ENCODE measurements around the gene CHRNB2.

Gene CHRNB2

DNA sequence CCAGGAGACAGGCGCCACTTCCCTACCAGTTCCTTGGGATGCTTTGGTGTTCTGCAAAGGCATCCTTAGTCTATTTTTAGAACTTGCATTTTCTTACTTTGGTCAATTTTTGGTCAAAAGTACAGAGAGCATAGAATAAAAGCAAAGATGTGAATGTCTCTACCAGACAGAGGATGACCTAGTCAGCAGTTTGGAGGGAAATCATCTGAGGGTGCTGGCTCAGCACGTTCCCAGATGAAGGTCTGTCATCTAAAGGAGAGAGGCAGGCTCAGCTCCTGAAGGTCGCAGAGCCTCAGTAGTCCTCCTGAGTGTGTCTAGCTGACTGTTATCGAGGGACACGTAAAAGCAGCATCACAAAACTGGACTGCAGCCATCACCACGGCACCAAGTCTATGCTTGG is 15.3 kb downstream of the CHRNB2 start:
- TF ChIP-seq CTCF (IDR thresholded peaks at IDR 0.05; ENCODE audit: poor library complexity, severe bottlenecking), result no peak
- H3K4me3 ChIP-seq (ENCODE audit: severe bottlenecking), result no peak overlapping the region
- H3K36me3 ChIP-seq (ENCODE audit: low read depth), result peaks cover 74% of the 10 kb centered on the region
- no peak overlapping the region for H3K27ac ChIP-seq (ENCODE audit: poor library complexity, severe bottlenecking)
- no peak for ATAC-seq (ENCODE audit: low read depth)
- H3K9me3 ChIP-seq (ENCODE audit: severe bottlenecking), result no peaks in the 10 kb centered on the region
- DNase-seq (ENCODE audit: low spot score), result no peak
- H3K27me3 ChIP-seq (ENCODE audit: insufficient read depth, poor library complexity, severe bottlenecking), result no peaks in the 10 kb centered on the region
- H3K4me1 ChIP-seq (ENCODE audit: insufficient read depth, poor library complexity, severe bottlenecking), result no peaks in the 10 kb centered on the region

- TF ChIP-seq CTCF (IDR thresholded peaks at IDR 0.05; ENCODE audit: poor library complexity, severe bottlenecking), result no peak
- H3K36me3 ChIP-seq (ENCODE audit: low read depth), result peaks cover 82% of the 10 kb centered on the region
- DNase-seq (ENCODE audit: low spot score) (no peak), ATAC-seq (ENCODE audit: low read depth) (no peak)
- no peaks in the 10 kb centered on the region for H3K9me3 ChIP-seq (ENCODE audit: severe bottlenecking)
- H3K27me3 ChIP-seq (ENCODE audit: insufficient read depth, poor library complexity, severe bottlenecking), result no peaks in the 10 kb centered on the region
- H3K4me3 ChIP-seq (ENCODE audit: severe bottlenecking), result no peak overlapping the region
- no peak overlapping the region for H3K27ac ChIP-seq (ENCODE audit: poor library complexity, severe bottlenecking)
- H3K4me1 ChIP-seq (ENCODE audit: insufficient read depth, poor library complexity, severe bottlenecking), result no peaks in the 10 kb centered on the region
Measured at GRCh38 chr1:154583773-154584172, 16.2 kb downstream of the CHRNB2 start.

DNA sequence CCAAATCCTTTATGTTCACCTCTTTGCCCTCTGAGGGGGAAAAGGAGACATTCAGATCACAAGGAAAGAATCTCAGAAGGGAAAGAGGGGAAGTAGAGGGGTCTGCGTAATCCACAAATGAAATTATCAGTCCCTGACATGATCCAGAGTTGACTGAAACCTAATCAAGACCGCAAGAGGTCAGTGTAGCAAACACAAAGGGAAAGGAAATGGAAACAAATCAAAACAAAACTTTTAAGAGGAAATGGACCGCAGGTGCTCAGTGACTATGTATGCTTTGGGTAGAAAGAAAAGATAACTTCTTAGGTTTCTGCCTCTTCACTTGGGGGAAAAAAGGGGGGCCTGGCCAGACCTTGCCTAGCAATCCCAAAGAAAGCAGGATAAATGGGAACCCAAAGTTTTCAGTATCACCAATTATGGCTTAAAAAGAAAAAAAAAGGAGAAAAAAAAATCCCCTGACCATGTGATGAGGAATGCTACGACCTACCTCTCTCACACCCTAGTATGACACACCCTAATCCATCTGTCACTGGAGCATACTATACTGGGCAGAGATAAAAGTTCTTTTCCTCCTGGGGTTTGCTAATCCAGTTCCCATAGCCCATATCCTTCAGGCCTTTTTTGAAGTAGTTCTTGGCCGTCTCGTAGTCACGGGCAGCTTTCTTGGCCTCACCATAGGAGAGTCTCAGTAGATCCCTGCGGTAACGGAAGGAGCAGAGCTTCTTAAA is 16.9 kb downstream of the CHRNB2 start:
- TF ChIP-seq CTCF (IDR thresholded peaks at IDR 0.05; ENCODE audit: poor library complexity, severe bottlenecking), result no peak
- ATAC-seq (ENCODE audit: low read depth) (no peak), DNase-seq (ENCODE audit: low spot score) (no peak)
- H3K4me3 ChIP-seq (ENCODE audit: severe bottlenecking), result no peak overlapping the region
- H3K4me1 ChIP-seq (ENCODE audit: insufficient read depth, poor library complexity, severe bottlenecking), result no peaks in the 10 kb centered on the region
- no peak overlapping the region for H3K27ac ChIP-seq (ENCODE audit: poor library complexity, severe bottlenecking)
- no peaks in the 10 kb centered on the region for H3K27me3 ChIP-seq (ENCODE audit: insufficient read depth, poor library complexity, severe bottlenecking)
- peaks cover 89% of the 10 kb centered on the region for H3K36me3 ChIP-seq (ENCODE audit: low read depth)
- H3K9me3 ChIP-seq (ENCODE audit: severe bottlenecking), result no peaks in the 10 kb centered on the region

- TF ChIP-seq CTCF (IDR thresholded peaks at IDR 0.05; ENCODE audit: poor library complexity, severe bottlenecking), result no peak
- no peaks in the 10 kb centered on the region for H3K9me3 ChIP-seq (ENCODE audit: severe bottlenecking)
- H3K4me3 ChIP-seq (ENCODE audit: severe bottlenecking), result no peak overlapping the region
- no peak for DNase-seq (ENCODE audit: low spot score)
- ATAC-seq (ENCODE audit: low read depth), result no peak
- H3K36me3 ChIP-seq (ENCODE audit: low read depth), result peaks cover 97% of the 10 kb centered on the region
- no peak overlapping the region for H3K27ac ChIP-seq (ENCODE audit: poor library complexity, severe bottlenecking)
- no peaks in the 10 kb centered on the region for H3K4me1 ChIP-seq (ENCODE audit: insufficient read depth, poor library complexity, severe bottlenecking)
- no peaks in the 10 kb centered on the region for H3K27me3 ChIP-seq (ENCODE audit: insufficient read depth, poor library complexity, severe bottlenecking)
Measured at GRCh38 chr1:154586231-154586630, 18.7 kb downstream of the CHRNB2 start.

GRCh38 chr1:154586641-154587040 is 19.1 kb downstream of the CHRNB2 start:
- H3K27me3 ChIP-seq (ENCODE audit: insufficient read depth, poor library complexity, severe bottlenecking), result no peaks in the 10 kb centered on the region
- DNase-seq (ENCODE audit: low spot score) (no peak), ATAC-seq (ENCODE audit: low read depth) (no peak)
- no peak overlapping the region for H3K27ac ChIP-seq (ENCODE audit: poor library complexity, severe bottlenecking)
- no peaks in the 10 kb centered on the region for H3K4me1 ChIP-seq (ENCODE audit: insufficient read depth, poor library complexity, severe bottlenecking)
- no peak for TF ChIP-seq CTCF (IDR thresholded peaks at IDR 0.05; ENCODE audit: poor library complexity, severe bottlenecking)
- H3K4me3 ChIP-seq (ENCODE audit: severe bottlenecking), result no peak overlapping the region
- H3K9me3 ChIP-seq (ENCODE audit: severe bottlenecking), result no peaks in the 10 kb centered on the region
- peaks cover 97% of the 10 kb centered on the region for H3K36me3 ChIP-seq (ENCODE audit: low read depth)

Measured in RWPE2 (cell line).